Endothelial cell of hepatic sinusoid (primary cell): ENCODE measurements around the gene ARHGEF5.
"Not testable (repeated sequence)": the region's sequence is repeated elsewhere in the genome, so short reads cannot be mapped to it uniquely, and the experiment has no call there.

ENCODE experiments used
- in situ Hi-C: cut with HindIII; loops from 2 replicates; pipeline ENCODE4 v1.10.0; 2017; ENCODE audit warnings: low sequenced_read_pairs

ARHGEF5 gene

DNA sequence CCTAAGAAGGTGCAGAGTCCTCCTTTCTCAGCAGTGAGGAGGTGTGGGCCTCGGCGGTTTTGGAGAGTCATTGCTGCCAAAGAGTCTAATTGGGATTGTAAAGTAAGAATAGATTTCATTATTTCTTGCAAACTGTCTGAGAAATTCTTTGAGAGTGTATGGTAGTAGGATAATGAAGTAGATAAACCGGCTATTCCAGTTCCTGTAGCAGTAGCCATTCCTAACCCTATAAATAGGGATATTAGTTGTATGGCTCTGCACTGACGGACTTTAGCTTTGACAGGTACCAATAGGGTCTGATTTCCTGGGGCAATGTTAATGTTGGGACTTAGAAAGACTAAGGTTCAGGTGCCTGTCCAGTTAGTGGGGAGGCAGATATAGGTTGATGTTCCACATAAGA is 63.7 kb downstream of the ARHGEF5 start:
- in situ Hi-C loops, result not testable (repeated sequence)

DNA sequence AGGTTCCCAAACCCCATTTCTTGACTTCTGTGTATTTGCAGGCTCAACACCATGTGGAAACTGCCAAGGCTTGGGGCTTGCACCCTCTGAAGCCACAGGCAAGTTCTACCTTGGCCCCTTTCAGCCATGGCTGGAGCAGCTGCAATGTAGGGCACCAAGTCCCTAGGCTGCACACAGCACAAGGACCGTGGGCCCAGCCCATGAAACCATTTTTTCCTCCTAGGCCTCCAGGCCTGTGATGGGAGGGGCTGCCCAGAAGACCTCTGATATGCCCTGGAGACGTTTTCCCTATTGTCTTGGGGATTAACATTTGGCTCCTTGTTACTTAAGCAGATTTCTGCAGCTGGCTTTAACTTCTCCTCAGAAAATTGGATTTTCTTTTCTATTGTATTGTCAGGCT is 72.3 kb downstream of the ARHGEF5 start:
- in situ Hi-C loops, result loop anchor here (25.0 kb wide), 1 partner anchor 265 kb away; no protein-coding TSS in a partner anchor

DNA sequence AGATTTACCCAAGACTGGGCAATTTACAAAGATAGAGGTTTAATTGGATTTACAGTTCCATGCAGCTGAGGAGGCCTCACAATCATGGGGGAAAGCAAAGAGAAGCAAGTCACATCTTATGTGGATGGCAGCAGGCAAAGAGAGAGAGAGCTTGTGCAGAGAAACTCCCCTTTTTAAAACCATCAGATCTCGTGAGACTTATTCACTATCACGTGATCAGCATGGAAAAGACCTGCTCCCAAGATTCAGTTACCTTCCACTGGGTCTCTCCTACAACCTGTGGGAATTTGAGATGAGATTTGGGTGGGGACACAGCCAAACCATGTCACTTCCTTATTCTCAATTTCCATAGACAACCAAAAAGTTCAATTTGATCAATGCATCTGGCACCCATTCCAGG is 73.2 kb downstream of the ARHGEF5 start:
- in situ Hi-C loops, result loop anchor here (25.0 kb wide), 1 partner anchor 266 kb away; no protein-coding TSS in a partner anchor
